DND-41 (cell line): ENCODE data around the gene FABP7.

ENCODE experiments used
- ATAC-seq: fragments of 200-7000 bp; cut with Tn5 transposase; 3 replicates; pipeline ENCODE4 v1.9.1; 2021; ENCODE audit warnings: low read depth; ENCODE audit not compliant: insufficient read depth
- DNase-seq: peaks from one replicate; pipeline ENCODE4 v3.0.0-alpha.2; 2020
- H2AFZ ChIP-seq: 2 replicates; pipeline ENCODE4 v1.6.0; 2012; ENCODE audit warnings: low read depth, low read length
- H3K27ac ChIP-seq: 2 replicates; pipeline ENCODE4 v1.5.1; 2012; ENCODE audit warnings: low read length, inconsistent platforms
- H3K27me3 ChIP-seq: fragments of 200-600 bp; sonication (generic); 2 replicates; pipeline ENCODE4 v1.6.0; 2012; ENCODE audit warnings: low read length, mild to moderate bottlenecking, inconsistent platforms; ENCODE audit not compliant: insufficient read depth, poor library complexity
- H3K36me3 ChIP-seq: 2 replicates; pipeline ENCODE4 v1.5.1; 2012; ENCODE audit warnings: low read length, inconsistent platforms; ENCODE audit not compliant: insufficient read depth
- H3K4me1 ChIP-seq: 2 replicates; pipeline ENCODE4 v1.5.1; 2012; ENCODE audit warnings: mild to moderate bottlenecking, low read length; ENCODE audit not compliant: insufficient read depth
- H3K4me2 ChIP-seq: 2 replicates; pipeline ENCODE4 v1.6.0; 2012; ENCODE audit warnings: mild to moderate bottlenecking, moderate library complexity, low read length, inconsistent platforms; ENCODE audit not compliant: insufficient read depth
- H3K4me3 ChIP-seq, 2 experiments: fragments of 200-600 bp in 1 of 2; shearing (Covaris generic) in 1 of 2; 2 replicates each; pipeline ENCODE4 v1.5.1; 2012 to 2016; ENCODE audit warnings: inconsistent platforms in 2 of 2, low read length in 2 of 2, mild to moderate bottlenecking in 2 of 2, low read depth in 1 of 2, moderate library complexity in 1 of 2
- H3K79me2 ChIP-seq: 2 replicates; pipeline ENCODE4 v1.6.0; 2012; ENCODE audit warnings: low read length, inconsistent platforms; ENCODE audit not compliant: insufficient read depth
- H3K9ac ChIP-seq: 2 replicates; pipeline ENCODE4 v1.6.0; 2012; ENCODE audit warnings: low read depth, mild to moderate bottlenecking, inconsistent platforms, low read length, moderate library complexity
- H3K9me3 ChIP-seq: 2 replicates; pipeline ENCODE4 v1.5.1; 2012; ENCODE audit warnings: low read length, moderate library complexity, mild to moderate bottlenecking, inconsistent platforms; ENCODE audit not compliant: insufficient read depth, severe bottlenecking
- H4K20me1 ChIP-seq: 2 replicates; pipeline ENCODE4 v1.6.0; 2012; ENCODE audit warnings: low read length; ENCODE audit not compliant: insufficient read depth
- CTCF ChIP-seq: IDR thresholded peaks from 2 replicates; pipeline ENCODE4 v1.5.1; 2012; ENCODE audit warnings: borderline replicate concordance, low read length, moderate library complexity, mild to moderate bottlenecking; ENCODE audit not compliant: poor library complexity, severe bottlenecking; ENCODE audit errors: extremely low read depth
- EZH2 ChIP-seq: IDR thresholded peaks from 3 replicates; pipeline ENCODE4 v1.6.1; 2012; ENCODE audit warnings: borderline replicate concordance, low read depth, mild to moderate bottlenecking, moderate library complexity, low read length, inconsistent platforms; ENCODE audit not compliant: severe bottlenecking

Gene FABP7

GRCh38 chr6:122785891-122786290 is 6.4 kb downstream of the FABP7 start:
- ATAC-seq, result no peak
- no peaks in the 10 kb centered on the region for H3K27me3 ChIP-seq
- H2AFZ ChIP-seq, result no peak overlapping the region
- H3K9me3 ChIP-seq, result no peaks in the 10 kb centered on the region
- no peak for DNase-seq
- H3K4me1 ChIP-seq, result no peaks in the 10 kb centered on the region
- no peaks in the 10 kb centered on the region for H3K36me3 ChIP-seq
- no peaks in the 10 kb centered on the region for H4K20me1 ChIP-seq
- no peak overlapping the region for H3K9ac ChIP-seq
- H3K4me2 ChIP-seq, result no peak overlapping the region
- no peak overlapping the region for H3K4me3 ChIP-seq
- no peak overlapping the region for H3K27ac ChIP-seq
- H3K79me2 ChIP-seq, result no peaks in the 10 kb centered on the region
- TF ChIP-seq EZH2 (no peak), CTCF (no peak)

GRCh38 chr6:122787721-122788120 is 8.2 kb downstream of the FABP7 start:
- Histone ChIP-seq H3K4me3 (no peak overlapping the region), H3K4me2 (no peak overlapping the region), H3K27ac (no peak overlapping the region), H4K20me1 (no peaks in the 10 kb centered on the region), H3K36me3 (no peaks in the 10 kb centered on the region), H3K79me2 (no peaks in the 10 kb centered on the region), H2AFZ (no peak overlapping the region), H3K9me3 (no peaks in the 10 kb centered on the region), H3K9ac (no peak overlapping the region), H3K4me1 (no peaks in the 10 kb centered on the region), H3K27me3 (no peaks in the 10 kb centered on the region)
- DNase-seq, result no peak
- ATAC-seq, result no peak
- TF ChIP-seq EZH2 (no peak), CTCF (no peak)

GRCh38 chr6:122788208-122788607 is 8.7 kb downstream of the FABP7 start:
- Histone ChIP-seq H3K36me3 (no peaks in the 10 kb centered on the region), H3K9me3 (no peaks in the 10 kb centered on the region), H3K4me1 (no peaks in the 10 kb centered on the region), H2AFZ (no peak overlapping the region), H3K9ac (no peak overlapping the region), H3K79me2 (no peaks in the 10 kb centered on the region), H3K27me3 (no peaks in the 10 kb centered on the region), H3K4me2 (no peak overlapping the region), H3K4me3 (no peak overlapping the region), H4K20me1 (no peaks in the 10 kb centered on the region), H3K27ac (no peak overlapping the region)
- DNase-seq, result no peak
- TF ChIP-seq EZH2 (no peak), CTCF (no peak)
- no peak for ATAC-seq

GRCh38 chr6:122788663-122789181 is 9.2 kb downstream of the FABP7 start:
- no peaks in the 10 kb centered on the region for H3K9me3 ChIP-seq
- no peaks in the 10 kb centered on the region for H3K27me3 ChIP-seq
- H4K20me1 ChIP-seq, result no peaks in the 10 kb centered on the region
- no peak for DNase-seq
- H3K4me1 ChIP-seq, result no peaks in the 10 kb centered on the region
- H3K27ac ChIP-seq, result no peak overlapping the region
- ATAC-seq, result no peak
- H3K36me3 ChIP-seq, result no peaks in the 10 kb centered on the region
- H2AFZ ChIP-seq, result no peak overlapping the region
- no peaks in the 10 kb centered on the region for H3K79me2 ChIP-seq
- no peak overlapping the region for H3K4me3 ChIP-seq
- no peak overlapping the region for H3K9ac ChIP-seq
- TF ChIP-seq CTCF (no peak), EZH2 (no peak)
- H3K4me2 ChIP-seq, result no peak overlapping the region
